ENCODE measurements around the gene THADA. TPM values are rescaled to one million over a fixed set of nuclear protein-coding genes. Genes with fewer than 3 reads are reported as not detected.

THADA gene
- polyA plus RNA-seq, 1 donor (not counting 4 experiments of a cell fraction or from before 2014, with no cell fraction given), result 22.6 TPM

DNA sequence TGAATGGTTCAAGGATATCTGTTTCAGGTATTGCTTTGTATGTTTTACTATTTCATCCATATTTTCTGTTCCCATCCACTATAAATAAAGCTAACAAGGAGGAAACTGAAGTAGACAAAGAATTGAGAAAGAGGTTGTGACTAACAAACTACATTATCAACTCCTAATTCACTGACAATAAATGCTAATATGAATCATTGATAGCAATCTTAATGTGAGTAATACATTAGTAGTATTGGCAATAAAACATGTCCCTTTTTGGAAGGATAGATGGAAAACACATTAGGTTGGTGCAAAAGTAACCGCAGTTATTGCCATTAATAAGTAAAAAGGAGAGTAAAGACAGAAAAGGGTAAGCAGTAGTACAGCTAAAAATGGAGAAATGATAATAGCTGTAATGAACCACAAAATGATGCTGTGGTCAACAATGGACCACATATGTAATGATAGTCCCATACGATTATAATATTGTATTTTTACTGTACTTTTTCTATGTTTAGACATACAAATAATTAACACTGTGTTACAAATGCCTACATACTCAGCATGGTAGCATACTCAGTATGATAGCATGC, 104.7 kb downstream of the THADA start:
- no peak overlapping the region for H3K4me2 ChIP-seq (ENCODE audit: control insufficient read depth, extremely low read depth, insufficient read depth, low read depth, low read length)
- FAIRE-seq (no peak), DNase-seq (ENCODE audit: low read depth, low spot score) (no peak)
- H3K9me3 ChIP-seq (ENCODE audit: control insufficient read depth, low read depth, low read length), result no peaks in the 10 kb centered on the region
- no peaks in the 10 kb centered on the region for H3K79me2 ChIP-seq (ENCODE audit: control insufficient read depth, insufficient read depth, low read length)
- peaks cover 4% of the 10 kb centered on the region for H3K9me1 ChIP-seq (ENCODE audit: control insufficient read depth, extremely low read depth, insufficient read depth, low read length)
- H3K36me3 ChIP-seq (ENCODE audit: control insufficient read depth in 2 of 2, extremely low read depth in 1 of 2, insufficient read depth in 2 of 2, low read length in 2 of 2), result peaks cover 0 to 3% of the 10 kb centered on the region in 2 experiments
- TF ChIP-seq, protein P1, sequence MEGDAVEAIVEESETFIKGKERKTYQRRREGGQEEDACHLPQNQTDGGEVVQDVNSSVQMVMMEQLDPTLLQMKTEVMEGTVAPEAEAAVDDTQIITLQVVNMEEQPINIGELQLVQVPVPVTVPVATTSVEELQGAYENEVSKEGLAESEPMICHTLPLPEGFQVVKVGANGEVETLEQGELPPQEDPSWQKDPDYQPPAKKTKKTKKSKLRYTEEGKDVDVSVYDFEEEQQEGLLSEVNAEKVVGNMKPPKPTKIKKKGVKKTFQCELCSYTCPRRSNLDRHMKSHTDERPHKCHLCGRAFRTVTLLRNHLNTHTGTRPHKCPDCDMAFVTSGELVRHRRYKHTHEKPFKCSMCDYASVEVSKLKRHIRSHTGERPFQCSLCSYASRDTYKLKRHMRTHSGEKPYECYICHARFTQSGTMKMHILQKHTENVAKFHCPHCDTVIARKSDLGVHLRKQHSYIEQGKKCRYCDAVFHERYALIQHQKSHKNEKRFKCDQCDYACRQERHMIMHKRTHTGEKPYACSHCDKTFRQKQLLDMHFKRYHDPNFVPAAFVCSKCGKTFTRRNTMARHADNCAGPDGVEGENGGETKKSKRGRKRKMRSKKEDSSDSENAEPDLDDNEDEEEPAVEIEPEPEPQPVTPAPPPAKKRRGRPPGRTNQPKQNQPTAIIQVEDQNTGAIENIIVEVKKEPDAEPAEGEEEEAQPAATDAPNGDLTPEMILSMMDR (optimal IDR thresholded peaks at IDR 0.05 in 1 of 3, IDR thresholded peaks at IDR 0.05 in 1 of 3, conservative IDR thresholded peaks at IDR 0.05 in 1 of 3; ENCODE audit: extremely low read depth in 1 of 3, insufficient read depth in 2 of 3, low read length in 3 of 3), result no peak
- TF ChIP-seq EZH2 (IDR thresholded peaks at IDR 0.05; ENCODE audit: low read length), result no peak
- H3K4me3 ChIP-seq (ENCODE audit: control insufficient read depth in 2 of 3, extremely low read depth in 1 of 3, insufficient read depth in 2 of 3, low read depth in 1 of 3, low read length in 3 of 3), result no peak overlapping the region
- peak overlapping the region; percentile 43 for H3K27ac ChIP-seq (ENCODE audit: control insufficient read depth, insufficient read depth, low read length)
- peaks cover 24% of the 10 kb centered on the region for H3K4me1 ChIP-seq (ENCODE audit: control insufficient read depth, extremely low read depth, insufficient read depth, low read length)
- no peaks in the 10 kb centered on the region for H4K20me1 ChIP-seq (ENCODE audit: control insufficient read depth, extremely low read depth, insufficient read depth, low read length)
- no peaks in the 10 kb centered on the region for H3K27me3 ChIP-seq (ENCODE audit: control insufficient read depth, extremely low read depth, insufficient read depth, low read length)
- H2AFZ ChIP-seq (ENCODE audit: control insufficient read depth, low read length), result no peak overlapping the region
- H3K9ac ChIP-seq (ENCODE audit: control insufficient read depth, extremely low read depth, insufficient read depth, low read length), result no peak overlapping the region
- dilution Hi-C loops (cut with MboI; ENCODE audit: extremely low pct_ligation_motif_present, low sequenced_read_pairs), result no loop called here

DNA sequence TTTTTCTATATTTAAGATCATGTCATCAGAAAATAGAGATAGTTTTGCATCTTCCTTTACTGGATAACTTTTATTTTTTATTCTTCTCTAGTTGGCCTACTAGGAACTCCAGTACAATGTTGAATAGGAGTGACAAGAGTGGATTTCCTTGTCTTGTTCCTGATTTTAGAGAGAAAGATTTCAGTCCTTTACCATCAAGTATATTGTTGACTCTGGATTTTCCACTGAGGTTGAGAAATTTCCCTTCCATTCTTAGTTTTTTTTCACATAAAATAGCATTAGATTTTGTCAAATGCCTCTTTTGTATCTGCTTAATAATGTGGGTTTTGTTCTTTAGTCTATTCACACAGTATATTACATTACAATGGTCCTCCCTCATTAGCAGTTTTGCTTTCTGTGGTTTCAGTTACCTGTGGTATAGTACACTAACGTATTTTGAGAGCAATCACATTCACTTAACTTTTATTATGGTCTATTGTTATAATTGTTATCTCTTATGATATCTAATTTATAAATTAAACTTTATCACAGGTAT, 105.5 kb downstream of the THADA start:
- dilution Hi-C loops (cut with MboI; ENCODE audit: extremely low pct_ligation_motif_present, low sequenced_read_pairs), result no loop called here
- FAIRE-seq (no peak), DNase-seq (ENCODE audit: low read depth, low spot score) (no peak)
- Histone ChIP-seq H3K4me3 (ENCODE audit: control insufficient read depth in 2 of 3, extremely low read depth in 1 of 3, insufficient read depth in 2 of 3, low read depth in 1 of 3, low read length in 3 of 3) (no peak overlapping the region), H3K27me3 (ENCODE audit: control insufficient read depth, extremely low read depth, insufficient read depth, low read length) (no peaks in the 10 kb centered on the region), H3K79me2 (ENCODE audit: control insufficient read depth, insufficient read depth, low read length) (no peaks in the 10 kb centered on the region), H3K27ac (ENCODE audit: control insufficient read depth, insufficient read depth, low read length) (peak overlapping the region; percentile 43), H3K9me3 (ENCODE audit: control insufficient read depth, low read depth, low read length) (no peaks in the 10 kb centered on the region), H2AFZ (ENCODE audit: control insufficient read depth, low read length) (no peak overlapping the region), H4K20me1 (ENCODE audit: control insufficient read depth, extremely low read depth, insufficient read depth, low read length) (no peaks in the 10 kb centered on the region), H3K9me1 (ENCODE audit: control insufficient read depth, extremely low read depth, insufficient read depth, low read length) (peaks cover 2% of the 10 kb centered on the region), H3K4me1 (ENCODE audit: control insufficient read depth, extremely low read depth, insufficient read depth, low read length) (peaks cover 15% of the 10 kb centered on the region), H3K4me2 (ENCODE audit: control insufficient read depth, extremely low read depth, insufficient read depth, low read depth, low read length) (no peak overlapping the region), H3K9ac (ENCODE audit: control insufficient read depth, extremely low read depth, insufficient read depth, low read length) (no peak overlapping the region), H3K36me3 (ENCODE audit: control insufficient read depth in 2 of 2, extremely low read depth in 1 of 2, insufficient read depth in 2 of 2, low read length in 2 of 2) (peaks cover 0 to 3% of the 10 kb centered on the region in 2 experiments)
- no peak for TF ChIP-seq EZH2 (IDR thresholded peaks at IDR 0.05; ENCODE audit: low read length)
- TF ChIP-seq, protein P1 (optimal IDR thresholded peaks at IDR 0.05 in 1 of 3, IDR thresholded peaks at IDR 0.05 in 1 of 3, conservative IDR thresholded peaks at IDR 0.05 in 1 of 3; ENCODE audit: extremely low read depth in 1 of 3, insufficient read depth in 2 of 3, low read length in 3 of 3), result no peak

Data from keratinocyte (primary cell).